Suprapubic skin (tissue), 4 donors: ENCODE measurements around the gene MAT2B. TPM values are rescaled to one million over a fixed set of nuclear protein-coding genes. Genes with fewer than 3 reads are reported as not detected.

Source experiments
- DNase-seq, 2 donors: peaks; one replicate each; pipeline ENCODE4 v3.0.0-alpha.2; 2019; ENCODE audit warnings: low spot score in 2 of 2
- H3K27ac ChIP-seq: fragments of 200-600 bp; sonication (generic); one replicate; pipeline ENCODE4 v1.5.1; 2019
- H3K27me3 ChIP-seq: fragments of 200-600 bp; sonication (generic); one replicate; pipeline ENCODE4 v1.5.1; 2019
- H3K36me3 ChIP-seq: fragments of 200-600 bp; sonication (generic); one replicate; pipeline ENCODE4 v1.5.1; 2019
- H3K4me1 ChIP-seq: fragments of 200-600 bp; sonication (generic); one replicate; pipeline ENCODE4 v1.5.1; 2019
- H3K4me3 ChIP-seq: fragments of 200-600 bp; sonication (generic); one replicate; pipeline ENCODE4 v1.5.1; 2019; ENCODE audit warnings: mild to moderate bottlenecking
- H3K9me3 ChIP-seq: fragments of 200-600 bp; sonication (generic); one replicate; pipeline ENCODE4 v1.5.1; 2019
- CTCF ChIP-seq, 2 donors: fragments of 200-600 bp in 1 of 2; fragments of 450-650 bp in 1 of 2; sonication (generic) in 1 of 2; IDR thresholded peaks; one replicate each; pipeline ENCODE4 v1.5.1; 2016 to 2019; ENCODE audit warnings: antibody characterized with exemption in 2 of 2, mild to moderate bottlenecking in 1 of 2, moderate library complexity in 1 of 2
- EP300 ChIP-seq: sonication (generic); formaldehyde crosslinking; IDR thresholded peaks from one replicate; pipeline ENCODE4 v1.6.1; 2017; ENCODE audit warnings: antibody characterized with exemption
- POLR2A ChIP-seq, 2 donors: fragments of 450-650 bp; IDR thresholded peaks; one replicate each; pipeline ENCODE4 v1.6.1; 2017; ENCODE audit warnings: antibody characterized with exemption in 2 of 2, mild to moderate bottlenecking in 2 of 2, moderate library complexity in 2 of 2
- POLR2AphosphoS5 ChIP-seq, 3 donors: sonication (generic); formaldehyde crosslinking; IDR thresholded peaks; one replicate each; pipeline ENCODE4 v1.6.1; 2017; ENCODE audit warnings: antibody characterized with exemption in 3 of 3
- WGBS: methylation state at CpG from one replicate; pipeline ENCODE4 v1.1.5; 2018; 5-methylcytosine and 5-hydroxymethylcytosine counted together
- total RNA-seq, 4 donors: library from RNA; depleted of rRNA; stranded (reverse); fragments of >200 nt; gene quantifications; one replicate each; pipeline ENCODE4 v1.1.0, GENCODE V29; 2016

Gene MAT2B
- total RNA-seq, 4 donors from 2014 or later: 30.1 to 42.6 (median 33.9) TPM

GRCh38 chr5:163509291-163509951, 4.0 kb downstream of the MAT2B start:
- Histone ChIP-seq H3K4me3 (peak overlapping the region; percentile 38), H3K9me3 (no peaks in the 10 kb centered on the region), H3K27ac (peak overlapping the region; percentile 69), H3K36me3 (peaks cover 26% of the 10 kb centered on the region), H3K4me1 (peaks cover 59% of the 10 kb centered on the region), H3K27me3 (no peaks in the 10 kb centered on the region)
- WGBS: 7% methylated on average over 7 of the region's 7 CpGs
- DNase-seq: no peak
- TF ChIP-seq POLR2A (IDR thresholded peaks at IDR 0.05) (no peak), POLR2AphosphoS5 (IDR thresholded peaks at IDR 0.05) (no peak), EP300 (no peak), CTCF (IDR thresholded peaks at IDR 0.05) (no peak)

GRCh38 chr5:163512526-163512925, 7.1 kb downstream of the MAT2B start:
- H3K36me3 ChIP-seq: peaks cover 56% of the 10 kb centered on the region
- H3K4me1 ChIP-seq: peaks cover 46% of the 10 kb centered on the region
- H3K27me3 ChIP-seq: no peaks in the 10 kb centered on the region
- no peak overlapping the region for H3K27ac ChIP-seq
- H3K4me3 ChIP-seq: no peak overlapping the region
- 82% methylated on average over 5 of the region's 5 CpGs for WGBS
- DNase-seq: no peak
- H3K9me3 ChIP-seq: no peaks in the 10 kb centered on the region
- no peak for TF ChIP-seq EP300
- no peak for TF ChIP-seq POLR2A (IDR thresholded peaks at IDR 0.05)
- no peak for TF ChIP-seq POLR2AphosphoS5 (IDR thresholded peaks at IDR 0.05)
- TF ChIP-seq CTCF (IDR thresholded peaks at IDR 0.05): no peak

GRCh38 chr5:163525096-163525495, 19.7 kb downstream of the MAT2B start:
- Histone ChIP-seq H3K36me3 (peaks cover 10% of the 10 kb centered on the region), H3K4me1 (no peaks in the 10 kb centered on the region), H3K27me3 (no peaks in the 10 kb centered on the region), H3K4me3 (no peak overlapping the region), H3K9me3 (no peaks in the 10 kb centered on the region), H3K27ac (no peak overlapping the region)
- DNase-seq: no peak
- TF ChIP-seq POLR2A (IDR thresholded peaks at IDR 0.05) (no peak), CTCF (IDR thresholded peaks at IDR 0.05) (no peak)
- WGBS: 96% methylated on average over 1 of the region's 1 CpG

GRCh38 chr5:163529698-163530097, 24.3 kb downstream of the MAT2B start:
- no peaks in the 10 kb centered on the region for H3K4me1 ChIP-seq
- no peak overlapping the region for H3K4me3 ChIP-seq
- TF ChIP-seq POLR2AphosphoS5 (IDR thresholded peaks at IDR 0.05) (no peak), CTCF (IDR thresholded peaks at IDR 0.05) (no peak), EP300 (no peak), POLR2A (IDR thresholded peaks at IDR 0.05) (no peak)
- DNase-seq: no peak
- H3K27ac ChIP-seq: no peak overlapping the region
- no peaks in the 10 kb centered on the region for H3K27me3 ChIP-seq
- no peaks in the 10 kb centered on the region for H3K9me3 ChIP-seq
- H3K36me3 ChIP-seq: no peaks in the 10 kb centered on the region
- WGBS: 81% methylated on average over 5 of the region's 5 CpGs

- Histone ChIP-seq H3K9me3 (no peaks in the 10 kb centered on the region), H3K27ac (no peak overlapping the region), H3K4me1 (no peaks in the 10 kb centered on the region), H3K27me3 (no peaks in the 10 kb centered on the region), H3K36me3 (no peaks in the 10 kb centered on the region), H3K4me3 (no peak overlapping the region)
- WGBS: 60% methylated on average over 3 of the region's 3 CpGs
- TF ChIP-seq POLR2AphosphoS5 (IDR thresholded peaks at IDR 0.05) (no peak), EP300 (no peak), POLR2A (IDR thresholded peaks at IDR 0.05) (no peak), CTCF (IDR thresholded peaks at IDR 0.05) (no peak)
- DNase-seq: no peak
Observed at GRCh38 chr5:163531272-163531671, 25.9 kb downstream of the MAT2B start.
